GM12878 (cell line): ENCODE data around the gene TPRX1.

ENCODE experiments used
- EP300 ChIP-seq, 2 experiments: fragments of 150-350 bp in 1 of 2; IDR thresholded peaks; 2 replicates each; pipeline ENCODE4 v1.6.1; 2011 to 2012; ENCODE audit warnings: low read depth in 2 of 2, low read length in 2 of 2, borderline replicate concordance in 1 of 2, improper control_type of control experiment in 1 of 2, inconsistent platforms in 1 of 2; ENCODE audit not compliant: control insufficient read depth in 1 of 2
- HDGF ChIP-seq: fragments of 450-650 bp; IDR thresholded peaks from 2 replicates; pipeline ENCODE4 v1.6.1; 2016; ENCODE audit warnings: antibody characterized with exemption
- IRF3 ChIP-seq: fragments of 450-650 bp; IDR thresholded peaks from 2 replicates; pipeline ENCODE4 v1.6.1; 2014; ENCODE audit warnings: mild to moderate bottlenecking
- JUND ChIP-seq: IDR thresholded peaks from 2 replicates; pipeline ENCODE4 v1.6.1; 2012; ENCODE audit warnings: low read depth, mild to moderate bottlenecking, low read length, improper control_type of control experiment, moderate library complexity
- POLR2A ChIP-seq: IDR thresholded peaks from 2 replicates; pipeline ENCODE4 v1.6.1; 2011; ENCODE audit warnings: low read depth, mild to moderate bottlenecking, low read length
- SIN3A ChIP-seq: IDR thresholded peaks from 2 replicates; pipeline ENCODE4 v1.6.1; 2012; ENCODE audit warnings: low read depth, low read length, improper control_type of control experiment
- TF ChIP-seq, protein P1 (sequence below), 3 experiments: IDR thresholded peaks in 2 of 3; conservative IDR thresholded peaks in 1 of 3; 2 replicates each; pipeline ENCODE4 v1.5.1; 2011; ENCODE audit warnings: low read depth in 3 of 3, low read length in 3 of 3, mild to moderate bottlenecking in 3 of 3, control low read depth in 2 of 3, moderate library complexity in 2 of 3, inconsistent platforms in 1 of 3, mixed read lengths in 1 of 3; ENCODE audit not compliant: control insufficient read depth in 2 of 3, insufficient read depth in 1 of 3; ENCODE audit errors: extremely low read depth in 1 of 3
- TF ChIP-seq, protein P2 (sequence below): IDR thresholded peaks from 2 replicates; pipeline ENCODE4 v1.6.1; 2012; ENCODE audit warnings: low read depth, low read length, improper control_type of control experiment

DNA sequence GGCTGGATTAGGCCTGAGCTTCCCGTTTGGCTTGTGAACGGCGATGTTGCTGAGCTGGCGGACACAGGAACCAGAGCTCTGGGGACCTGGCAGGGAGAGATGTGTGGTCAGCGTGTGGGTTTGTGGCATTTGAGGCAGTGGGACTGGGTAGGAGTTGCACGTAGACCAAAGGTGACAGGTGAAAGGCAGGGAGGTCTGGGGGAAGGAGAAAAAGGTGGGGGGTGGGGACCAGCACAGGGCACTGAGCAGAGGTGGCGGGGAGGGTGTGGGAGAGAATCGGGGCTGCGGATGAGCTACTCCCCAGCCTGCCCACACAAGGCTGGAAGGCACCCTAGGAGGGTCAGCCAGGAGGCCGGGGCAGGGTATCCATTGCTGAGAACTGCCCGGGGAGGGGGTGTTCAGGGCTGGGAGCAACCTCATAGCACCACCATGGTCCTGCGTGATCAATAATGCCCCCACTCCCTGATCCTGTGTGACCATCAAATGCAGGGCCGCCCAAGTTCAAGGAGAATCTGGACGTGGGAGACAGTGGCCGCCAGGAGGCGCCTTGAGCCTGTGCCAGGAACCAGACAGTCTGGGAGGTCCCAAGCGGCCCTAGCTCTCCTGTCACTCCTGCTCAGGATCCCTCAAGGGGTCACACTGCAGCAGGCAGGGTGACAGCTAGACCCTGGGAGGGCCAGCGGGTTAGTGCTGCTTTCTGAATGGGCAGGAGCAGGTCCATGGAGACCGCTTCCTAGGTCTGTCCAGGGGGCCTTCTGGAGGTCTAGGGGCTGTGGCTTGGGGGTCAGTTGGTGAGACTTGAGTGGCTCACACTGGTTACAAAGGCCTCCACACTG is 38.6 kb downstream of the TPRX1 start:
- TF ChIP-seq JUND (no peak), EP300 (IDR thresholded peaks at IDR 0.05; ENCODE audit: borderline replicate concordance in 1 of 2, control insufficient read depth in 1 of 2, low read depth in 2 of 2, low read length in 2 of 2) (no peak), SIN3A (no peak), IRF3 (no peak), HDGF (no peak), POLR2A (no peak)
- TF ChIP-seq, protein P1, sequence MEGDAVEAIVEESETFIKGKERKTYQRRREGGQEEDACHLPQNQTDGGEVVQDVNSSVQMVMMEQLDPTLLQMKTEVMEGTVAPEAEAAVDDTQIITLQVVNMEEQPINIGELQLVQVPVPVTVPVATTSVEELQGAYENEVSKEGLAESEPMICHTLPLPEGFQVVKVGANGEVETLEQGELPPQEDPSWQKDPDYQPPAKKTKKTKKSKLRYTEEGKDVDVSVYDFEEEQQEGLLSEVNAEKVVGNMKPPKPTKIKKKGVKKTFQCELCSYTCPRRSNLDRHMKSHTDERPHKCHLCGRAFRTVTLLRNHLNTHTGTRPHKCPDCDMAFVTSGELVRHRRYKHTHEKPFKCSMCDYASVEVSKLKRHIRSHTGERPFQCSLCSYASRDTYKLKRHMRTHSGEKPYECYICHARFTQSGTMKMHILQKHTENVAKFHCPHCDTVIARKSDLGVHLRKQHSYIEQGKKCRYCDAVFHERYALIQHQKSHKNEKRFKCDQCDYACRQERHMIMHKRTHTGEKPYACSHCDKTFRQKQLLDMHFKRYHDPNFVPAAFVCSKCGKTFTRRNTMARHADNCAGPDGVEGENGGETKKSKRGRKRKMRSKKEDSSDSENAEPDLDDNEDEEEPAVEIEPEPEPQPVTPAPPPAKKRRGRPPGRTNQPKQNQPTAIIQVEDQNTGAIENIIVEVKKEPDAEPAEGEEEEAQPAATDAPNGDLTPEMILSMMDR (IDR thresholded peaks at IDR 0.05 in 2 of 3, conservative IDR thresholded peaks at IDR 0.05 in 1 of 3; ENCODE audit: control insufficient read depth in 2 of 3, extremely low read depth in 1 of 3, insufficient read depth in 1 of 3, low read depth in 3 of 3, low read length in 3 of 3), result peak; percentile 64 to 82 (median 74)
- TF ChIP-seq, protein P2, sequence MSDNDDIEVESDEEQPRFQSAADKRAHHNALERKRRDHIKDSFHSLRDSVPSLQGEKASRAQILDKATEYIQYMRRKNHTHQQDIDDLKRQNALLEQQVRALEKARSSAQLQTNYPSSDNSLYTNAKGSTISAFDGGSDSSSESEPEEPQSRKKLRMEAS, result no peak
